ENCODE results near the gene SLC6A1. TPM values are rescaled to one million over a fixed set of nuclear protein-coding genes. Genes with fewer than 3 reads are reported as not detected.

The SLC6A1 gene
- total RNA-seq, 1 donor from 2014 or later = not detected

DNA sequence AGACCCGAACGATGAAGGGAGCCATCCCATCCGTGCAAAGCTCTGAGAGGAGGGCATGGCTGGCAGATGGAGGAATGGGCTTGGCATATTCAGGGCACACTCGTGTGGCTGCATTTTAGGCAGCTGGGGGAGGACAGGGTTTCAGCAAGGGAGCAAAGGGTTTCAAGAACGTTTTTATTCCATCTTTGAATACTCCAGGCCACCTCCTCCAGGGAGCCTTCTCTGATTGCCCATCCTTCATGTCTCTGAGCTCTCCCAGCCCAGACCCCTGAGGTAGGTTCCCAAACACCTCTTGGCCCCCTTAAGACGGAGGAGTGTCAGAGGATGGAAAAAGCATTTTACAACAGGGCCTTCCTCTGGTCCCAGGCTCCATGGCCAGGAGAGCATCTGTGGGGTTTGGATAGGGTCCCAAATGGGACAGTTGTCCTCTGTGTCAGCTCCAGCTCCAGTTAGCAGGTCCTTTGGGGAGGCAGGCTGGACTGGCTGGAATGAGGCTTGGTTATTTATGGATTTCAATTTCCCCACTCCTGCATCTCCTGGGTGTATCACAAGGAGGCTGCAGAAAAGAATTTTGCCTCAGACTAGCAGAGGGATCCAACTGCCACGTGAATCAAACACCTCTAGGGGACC is 17.7 kb upstream of the SLC6A1 start:
- no peak overlapping the region for H3K27ac Mint-ChIP-seq

DNA sequence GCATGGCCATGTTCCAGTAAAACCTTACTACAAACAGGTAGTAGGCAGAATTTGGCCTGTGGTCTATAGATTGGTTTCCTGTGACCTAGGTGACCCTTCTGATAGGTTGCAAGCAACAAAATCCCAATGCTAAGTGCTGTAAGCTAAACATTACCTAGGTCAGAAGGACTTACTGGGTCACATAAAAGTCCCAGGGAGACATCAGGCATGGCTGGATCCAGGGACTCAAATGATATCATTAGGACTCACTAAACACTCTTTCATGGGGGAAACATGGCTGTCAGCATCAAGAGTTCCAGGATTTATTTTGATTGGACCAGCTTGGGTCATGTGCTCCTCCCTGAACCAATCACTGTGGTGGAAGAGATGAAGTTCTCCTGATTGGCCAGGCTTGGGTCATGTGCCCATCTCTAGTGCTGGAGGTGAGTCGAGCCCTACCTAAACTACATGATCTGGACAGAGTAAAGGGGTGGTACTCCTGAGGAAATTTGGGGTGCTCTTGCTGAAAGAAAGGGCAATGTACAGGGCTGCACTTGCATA is 16.8 kb upstream of the SLC6A1 start:
- Mint-ChIP-seq H3K27ac (no peak overlapping the region), H3K27me3 (peaks cover 23% of the 10 kb centered on the region), H3K36me3 (ENCODE audit: low read depth) (no peaks in the 10 kb centered on the region), H3K4me3 (no peak overlapping the region), H3K4me1 (no peaks in the 10 kb centered on the region), H3K9me3 (no peaks in the 10 kb centered on the region)
- ChIA-PET CTCF (no interaction called here), POLR2A (no interaction called here)
- intact Hi-C loops (cut with micrococcal nuclease) = no loop called here
- ATAC-seq (ENCODE audit: low read depth) = no peak
- no peak for DNase-seq
- TF ChIP-seq, protein P1, sequence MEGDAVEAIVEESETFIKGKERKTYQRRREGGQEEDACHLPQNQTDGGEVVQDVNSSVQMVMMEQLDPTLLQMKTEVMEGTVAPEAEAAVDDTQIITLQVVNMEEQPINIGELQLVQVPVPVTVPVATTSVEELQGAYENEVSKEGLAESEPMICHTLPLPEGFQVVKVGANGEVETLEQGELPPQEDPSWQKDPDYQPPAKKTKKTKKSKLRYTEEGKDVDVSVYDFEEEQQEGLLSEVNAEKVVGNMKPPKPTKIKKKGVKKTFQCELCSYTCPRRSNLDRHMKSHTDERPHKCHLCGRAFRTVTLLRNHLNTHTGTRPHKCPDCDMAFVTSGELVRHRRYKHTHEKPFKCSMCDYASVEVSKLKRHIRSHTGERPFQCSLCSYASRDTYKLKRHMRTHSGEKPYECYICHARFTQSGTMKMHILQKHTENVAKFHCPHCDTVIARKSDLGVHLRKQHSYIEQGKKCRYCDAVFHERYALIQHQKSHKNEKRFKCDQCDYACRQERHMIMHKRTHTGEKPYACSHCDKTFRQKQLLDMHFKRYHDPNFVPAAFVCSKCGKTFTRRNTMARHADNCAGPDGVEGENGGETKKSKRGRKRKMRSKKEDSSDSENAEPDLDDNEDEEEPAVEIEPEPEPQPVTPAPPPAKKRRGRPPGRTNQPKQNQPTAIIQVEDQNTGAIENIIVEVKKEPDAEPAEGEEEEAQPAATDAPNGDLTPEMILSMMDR (IDR thresholded peaks at IDR 0.05) = no peak

More for the DNA sequence above, 17.7 kb upstream of the SLC6A1 start:
- Mint-ChIP-seq H3K36me3 (ENCODE audit: low read depth) (no peaks in the 10 kb centered on the region), H3K9me3 (no peaks in the 10 kb centered on the region), H3K4me3 (no peak overlapping the region), H3K4me1 (no peaks in the 10 kb centered on the region), H3K27me3 (peaks cover 20% of the 10 kb centered on the region)
- CTCF ChIA-PET = no interaction called here
- no peak for DNase-seq
- intact Hi-C loops (cut with micrococcal nuclease) = no loop called here
- POLR2A ChIA-PET = no interaction called here
- no peak for ATAC-seq (ENCODE audit: low read depth)
- TF ChIP-seq, protein P1 (IDR thresholded peaks at IDR 0.05) = no peak

DNA sequence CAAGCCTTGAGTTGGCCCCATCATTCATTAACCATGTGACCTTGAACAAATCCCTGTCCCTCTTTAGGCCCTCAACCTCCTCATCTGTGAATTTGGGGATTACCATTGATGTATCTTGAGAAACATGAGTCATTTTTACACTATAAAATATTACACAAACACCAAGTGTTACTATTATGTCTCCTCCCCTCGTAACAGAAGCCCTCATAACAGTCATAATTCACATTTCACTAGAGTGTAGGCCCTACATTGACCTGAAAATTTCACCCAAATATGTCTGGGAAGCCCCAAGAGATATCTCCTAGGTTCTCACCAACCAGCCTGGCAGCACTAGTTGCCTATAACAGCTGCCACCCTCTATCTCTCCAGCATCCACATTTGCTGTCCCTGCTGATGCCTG is 15.8 kb upstream of the SLC6A1 start:
- TF ChIP-seq, protein P1 (IDR thresholded peaks at IDR 0.05) = no peak
- CTCF ChIA-PET = no interaction called here
- Mint-ChIP-seq H3K4me3 (no peak overlapping the region), H3K9me3 (no peaks in the 10 kb centered on the region), H3K27me3 (peaks cover 24% of the 10 kb centered on the region), H3K27ac (no peak overlapping the region), H3K36me3 (ENCODE audit: low read depth) (no peaks in the 10 kb centered on the region), H3K4me1 (no peaks in the 10 kb centered on the region)
- POLR2A ChIA-PET = no interaction called here
- no peak for ATAC-seq (ENCODE audit: low read depth)
- DNase-seq = no peak
- intact Hi-C loops (cut with micrococcal nuclease) = no loop called here

DNA sequence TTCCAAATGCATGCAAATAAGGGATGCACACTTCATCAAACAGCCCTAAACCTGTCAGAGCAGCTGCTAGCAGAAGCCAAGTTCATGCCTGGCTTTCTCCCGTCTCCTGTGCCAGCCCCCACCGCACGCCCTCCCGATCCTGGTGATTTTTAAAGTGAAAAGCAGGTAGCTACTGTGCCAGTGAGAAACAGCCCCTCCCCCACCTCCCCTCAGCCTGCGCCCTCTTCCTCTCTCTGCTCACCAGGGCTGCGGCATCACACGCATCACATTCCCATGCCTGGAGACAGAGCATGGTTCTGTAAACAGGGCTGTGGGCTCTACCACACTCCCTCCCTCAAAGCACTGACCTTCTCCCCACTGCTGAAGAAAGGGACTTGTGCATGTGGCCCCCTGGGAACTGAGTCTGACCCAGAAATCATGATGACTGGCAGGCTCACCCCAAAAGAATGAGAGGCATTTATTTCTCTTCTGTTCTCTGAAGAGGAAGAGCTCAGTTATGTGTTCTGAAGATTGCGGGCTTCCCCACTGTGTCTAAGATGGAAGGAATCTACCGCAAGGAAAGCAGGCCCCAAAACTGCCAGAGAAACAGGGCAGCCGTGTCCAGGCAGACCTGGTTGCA is 14.5 kb upstream of the SLC6A1 start:
- Mint-ChIP-seq H3K4me1 (no peaks in the 10 kb centered on the region), H3K4me3 (no peak overlapping the region), H3K27me3 (peaks cover 18% of the 10 kb centered on the region), H3K36me3 (ENCODE audit: low read depth) (no peaks in the 10 kb centered on the region), H3K9me3 (no peaks in the 10 kb centered on the region), H3K27ac (no peak overlapping the region)
- no peak for DNase-seq
- intact Hi-C loops (cut with micrococcal nuclease) = no loop called here
- ATAC-seq (ENCODE audit: low read depth) = no peak
- TF ChIP-seq, protein P1 (IDR thresholded peaks at IDR 0.05) = no peak
- CTCF ChIA-PET = no interaction called here
- POLR2A ChIA-PET = no interaction called here

DNA sequence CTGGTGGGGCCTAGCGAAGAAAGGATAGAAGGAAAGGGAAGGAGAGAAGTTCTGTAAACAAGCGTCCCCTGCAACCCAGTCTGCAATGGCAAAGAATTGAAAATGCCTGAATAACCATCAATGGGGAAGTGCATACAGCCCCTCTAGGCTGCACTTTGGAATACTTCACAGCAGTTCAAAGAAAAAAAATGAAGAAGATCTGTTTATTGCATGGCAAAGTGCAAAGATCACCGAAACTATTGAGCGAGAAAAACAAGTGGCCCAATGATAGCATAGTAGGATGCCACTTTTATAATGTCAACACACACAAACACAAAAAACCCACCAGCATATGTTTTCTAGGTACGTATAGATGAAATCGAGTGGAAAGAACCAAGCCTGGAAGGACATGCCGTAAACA is 13.6 kb upstream of the SLC6A1 start:
- H3K4me3 Mint-ChIP-seq = no peak overlapping the region

More for the DNA sequence above, 13.6 kb upstream of the SLC6A1 start:
- DNase-seq = no peak
- no peak for ATAC-seq (ENCODE audit: low read depth)
- intact Hi-C loops (cut with micrococcal nuclease) = no loop called here
- H3K36me3 Mint-ChIP-seq (ENCODE audit: low read depth) = no peaks in the 10 kb centered on the region
- no peaks in the 10 kb centered on the region for H3K4me1 Mint-ChIP-seq
- ChIA-PET POLR2A (no interaction called here), CTCF (no interaction called here)
- H3K27ac Mint-ChIP-seq = no peak overlapping the region
- H3K9me3 Mint-ChIP-seq = no peaks in the 10 kb centered on the region
- TF ChIP-seq, protein P1 (IDR thresholded peaks at IDR 0.05) = no peak
- peaks cover 15% of the 10 kb centered on the region for H3K27me3 Mint-ChIP-seq

Measured in activated B cell treated with CpG ODN at 0.5 μM for 24 hours (primary cell).